Measurements from ENCODE around the gene C6orf120. TPM values are rescaled to one million over a fixed set of nuclear protein-coding genes. Genes with fewer than 3 reads are reported as not detected.

Gene C6orf120
- total and polyA plus RNA-seq, 2 of the 13 experiments (the other 11 are each of a cell fraction or from before 2014, with no cell fraction given) = 21.7 to 29.9 TPM

DNA sequence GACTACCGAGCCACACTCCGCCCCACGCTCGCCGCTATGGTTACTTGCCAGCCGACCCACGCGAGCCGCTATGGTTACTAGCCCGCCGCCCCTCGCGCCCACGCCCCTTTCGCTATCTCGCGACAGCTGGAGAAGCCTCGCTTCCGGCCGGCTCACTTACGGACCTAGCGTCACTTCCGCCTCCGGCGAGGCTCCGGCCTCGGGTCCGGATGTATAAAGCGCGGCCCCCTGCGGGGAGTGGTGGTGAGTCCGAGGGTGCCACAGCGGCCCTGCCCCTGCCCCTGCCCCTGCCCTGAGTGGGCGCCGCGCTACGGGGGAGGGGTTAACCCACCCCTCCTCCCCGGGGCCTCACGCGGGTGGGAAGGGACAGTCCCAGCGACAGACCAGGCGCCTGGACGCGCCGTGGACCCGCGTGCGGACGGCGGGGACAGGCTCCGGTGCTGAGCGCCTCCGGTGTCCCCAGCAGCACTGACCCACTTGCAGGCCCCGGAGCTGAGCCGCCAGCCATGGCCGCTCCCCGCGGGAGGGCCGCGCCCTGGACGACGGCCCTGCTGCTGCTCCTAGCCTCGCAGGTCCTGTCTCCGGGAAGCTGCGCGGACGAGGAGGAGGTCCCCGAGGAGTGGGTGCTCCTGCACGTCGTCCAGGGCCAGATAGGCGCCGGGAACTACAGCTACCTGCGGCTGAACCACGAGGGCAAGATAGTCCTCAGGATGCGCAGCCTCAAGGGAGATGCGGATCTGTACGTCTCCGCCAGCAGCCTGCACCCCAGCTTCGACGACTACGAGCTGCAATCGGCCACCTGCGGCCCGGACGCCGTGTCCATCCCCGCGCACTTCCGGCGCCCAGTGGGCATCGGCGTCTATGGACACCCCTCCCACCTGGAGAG, at the start of gene C6orf120, which contains the start of gene WDR27 (continued):
- TF ChIP-seq, protein P1, sequence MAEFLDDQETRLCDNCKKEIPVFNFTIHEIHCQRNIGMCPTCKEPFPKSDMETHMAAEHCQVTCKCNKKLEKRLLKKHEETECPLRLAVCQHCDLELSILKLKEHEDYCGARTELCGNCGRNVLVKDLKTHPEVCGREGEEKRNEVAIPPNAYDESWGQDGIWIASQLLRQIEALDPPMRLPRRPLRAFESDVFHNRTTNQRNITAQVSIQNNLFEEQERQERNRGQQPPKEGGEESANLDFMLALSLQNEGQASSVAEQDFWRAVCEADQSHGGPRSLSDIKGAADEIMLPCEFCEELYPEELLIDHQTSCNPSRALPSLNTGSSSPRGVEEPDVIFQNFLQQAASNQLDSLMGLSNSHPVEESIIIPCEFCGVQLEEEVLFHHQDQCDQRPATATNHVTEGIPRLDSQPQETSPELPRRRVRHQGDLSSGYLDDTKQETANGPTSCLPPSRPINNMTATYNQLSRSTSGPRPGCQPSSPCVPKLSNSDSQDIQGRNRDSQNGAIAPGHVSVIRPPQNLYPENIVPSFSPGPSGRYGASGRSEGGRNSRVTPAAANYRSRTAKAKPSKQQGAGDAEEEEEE (CRISPR knock-in tag; IDR thresholded peaks at IDR 0.05; ENCODE audit: borderline replicate concordance) = peak; percentile 72; the same call in 1 of the 2 replicates
- TF ChIP-seq, protein P2, sequence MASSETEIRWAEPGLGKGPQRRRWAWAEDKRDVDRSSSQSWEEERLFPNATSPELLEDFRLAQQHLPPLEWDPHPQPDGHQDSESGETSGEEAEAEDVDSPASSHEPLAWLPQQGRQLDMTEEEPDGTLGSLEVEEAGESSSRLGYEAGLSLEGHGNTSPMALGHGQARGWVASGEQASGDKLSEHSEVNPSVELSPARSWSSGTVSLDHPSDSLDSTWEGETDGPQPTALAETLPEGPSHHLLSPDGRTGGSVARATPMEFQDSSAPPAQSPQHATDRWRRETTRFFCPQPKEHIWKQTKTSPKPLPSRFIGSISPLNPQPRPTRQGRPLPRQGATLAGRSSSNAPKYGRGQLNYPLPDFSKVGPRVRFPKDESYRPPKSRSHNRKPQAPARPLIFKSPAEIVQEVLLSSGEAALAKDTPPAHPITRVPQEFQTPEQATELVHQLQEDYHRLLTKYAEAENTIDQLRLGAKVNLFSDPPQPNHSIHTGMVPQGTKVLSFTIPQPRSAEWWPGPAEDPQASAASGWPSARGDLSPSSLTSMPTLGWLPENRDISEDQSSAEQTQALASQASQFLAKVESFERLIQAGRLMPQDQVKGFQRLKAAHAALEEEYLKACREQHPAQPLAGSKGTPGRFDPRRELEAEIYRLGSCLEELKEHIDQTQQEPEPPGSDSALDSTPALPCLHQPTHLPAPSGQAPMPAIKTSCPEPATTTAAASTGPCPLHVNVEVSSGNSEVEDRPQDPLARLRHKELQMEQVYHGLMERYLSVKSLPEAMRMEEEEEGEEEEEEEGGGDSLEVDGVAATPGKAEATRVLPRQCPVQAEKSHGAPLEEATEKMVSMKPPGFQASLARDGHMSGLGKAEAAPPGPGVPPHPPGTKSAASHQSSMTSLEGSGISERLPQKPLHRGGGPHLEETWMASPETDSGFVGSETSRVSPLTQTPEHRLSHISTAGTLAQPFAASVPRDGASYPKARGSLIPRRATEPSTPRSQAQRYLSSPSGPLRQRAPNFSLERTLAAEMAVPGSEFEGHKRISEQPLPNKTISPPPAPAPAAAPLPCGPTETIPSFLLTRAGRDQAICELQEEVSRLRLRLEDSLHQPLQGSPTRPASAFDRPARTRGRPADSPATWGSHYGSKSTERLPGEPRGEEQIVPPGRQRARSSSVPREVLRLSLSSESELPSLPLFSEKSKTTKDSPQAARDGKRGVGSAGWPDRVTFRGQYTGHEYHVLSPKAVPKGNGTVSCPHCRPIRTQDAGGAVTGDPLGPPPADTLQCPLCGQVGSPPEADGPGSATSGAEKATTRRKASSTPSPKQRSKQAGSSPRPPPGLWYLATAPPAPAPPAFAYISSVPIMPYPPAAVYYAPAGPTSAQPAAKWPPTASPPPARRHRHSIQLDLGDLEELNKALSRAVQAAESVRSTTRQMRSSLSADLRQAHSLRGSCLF (CRISPR knock-in tag; IDR thresholded peaks at IDR 0.05; ENCODE audit: borderline replicate concordance) = no peak
- TF ChIP-seq ZNF337 (CRISPR knock-in tag; IDR thresholded peaks at IDR 0.05; ENCODE audit: borderline replicate concordance, low read depth) (peak; percentile 59; the same call in 1 of the 2 replicates), ZNF468 (CRISPR knock-in tag; IDR thresholded peaks at IDR 0.05) (peak; percentile 88), PLRG1 (conservative IDR thresholded peaks at IDR 0.05) (no peak), ZNF879 (CRISPR knock-in tag; IDR thresholded peaks at IDR 0.05) (peak; percentile 97), NCOR1 (IDR thresholded peaks at IDR 0.05; ENCODE audit: borderline replicate concordance, low read length) (peak; percentile 35; the same call in 1 of the 2 replicates), RFXAP (CRISPR knock-in tag; IDR thresholded peaks at IDR 0.05; ENCODE audit: borderline replicate concordance) (peak; percentile 84; the same call in 1 of the 2 replicates), ZNF674 (CRISPR knock-in tag; IDR thresholded peaks at IDR 0.05; ENCODE audit: low read depth) (peak; percentile 49; the same call in 1 of the 2 replicates), GATA4 (IDR thresholded peaks at IDR 0.05; ENCODE audit: borderline replicate concordance, low read depth) (0 out of 2 replicates have a peak, but pooled peaks have one; percentile 36), YEATS4 (CRISPR knock-in tag; IDR thresholded peaks at IDR 0.05; ENCODE audit: borderline replicate concordance) (peak; percentile 98), KLF15 (CRISPR knock-in tag; IDR thresholded peaks at IDR 0.05; ENCODE audit: borderline replicate concordance) (peak; percentile 39; the same call in 1 of the 2 replicates), ZNF839 (CRISPR knock-in tag; IDR thresholded peaks at IDR 0.05; ENCODE audit: borderline replicate concordance) (peak; percentile 86; the same call in 1 of the 2 replicates), FOXC1 (CRISPR knock-in tag; IDR thresholded peaks at IDR 0.05; ENCODE audit: borderline replicate concordance) (peak; percentile 83), CC2D1A (CRISPR knock-in tag; IDR thresholded peaks at IDR 0.05) (no peak; the same call in none of the 2 replicates), HNRNPLL (IDR thresholded peaks at IDR 0.05; ENCODE audit: low read depth, low read length, poor library complexity, severe bottlenecking) (peak; percentile 42), EHMT2 (IDR thresholded peaks at IDR 0.05; ENCODE audit: borderline replicate concordance, low read depth, low read length) (no peak)
- TF ChIP-seq, protein P3, sequence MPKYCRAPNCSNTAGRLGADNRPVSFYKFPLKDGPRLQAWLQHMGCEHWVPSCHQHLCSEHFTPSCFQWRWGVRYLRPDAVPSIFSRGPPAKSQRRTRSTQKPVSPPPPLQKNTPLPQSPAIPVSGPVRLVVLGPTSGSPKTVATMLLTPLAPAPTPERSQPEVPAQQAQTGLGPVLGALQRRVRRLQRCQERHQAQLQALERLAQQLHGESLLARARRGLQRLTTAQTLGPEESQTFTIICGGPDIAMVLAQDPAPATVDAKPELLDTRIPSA (CRISPR knock-in tag; IDR thresholded peaks at IDR 0.05; ENCODE audit: borderline replicate concordance) = peak; percentile 97
- TF ChIP-seq, protein P4, sequence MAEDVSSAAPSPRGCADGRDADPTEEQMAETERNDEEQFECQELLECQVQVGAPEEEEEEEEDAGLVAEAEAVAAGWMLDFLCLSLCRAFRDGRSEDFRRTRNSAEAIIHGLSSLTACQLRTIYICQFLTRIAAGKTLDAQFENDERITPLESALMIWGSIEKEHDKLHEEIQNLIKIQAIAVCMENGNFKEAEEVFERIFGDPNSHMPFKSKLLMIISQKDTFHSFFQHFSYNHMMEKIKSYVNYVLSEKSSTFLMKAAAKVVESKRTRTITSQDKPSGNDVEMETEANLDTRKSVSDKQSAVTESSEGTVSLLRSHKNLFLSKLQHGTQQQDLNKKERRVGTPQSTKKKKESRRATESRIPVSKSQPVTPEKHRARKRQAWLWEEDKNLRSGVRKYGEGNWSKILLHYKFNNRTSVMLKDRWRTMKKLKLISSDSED (CRISPR knock-in tag; IDR thresholded peaks at IDR 0.05) = no peak
